GM21723 (cell line): Measurements from ENCODE around the gene KRT2.

Source experiments
- ATAC-seq: cut with Tn5 transposase; IDR thresholded peaks from one replicate; pipeline ENCODE4 v1.9.1; 2021; ENCODE audit warnings: mild to moderate bottlenecking, moderate library complexity; ENCODE audit not compliant: unreplicated experiment

Gene KRT2

GRCh38 chr12:52600475-52600874, 51.5 kb downstream of the KRT2 start:
- no peak for ATAC-seq

GRCh38 chr12:52600071-52600470, 51.9 kb downstream of the KRT2 start:
- no peak for ATAC-seq

GRCh38 chr12:52598966-52599365, 53.0 kb downstream of the KRT2 start:
- ATAC-seq: no peak
